NCI-H2107 (cell line): ENCODE measurements around the gene KIF1C.

ENCODE experiments used
- DNase-seq: peaks from one replicate; lab custom pipeline; 2025; lab: John Stamatoyannopoulos, UW

KIF1C gene

DNA sequence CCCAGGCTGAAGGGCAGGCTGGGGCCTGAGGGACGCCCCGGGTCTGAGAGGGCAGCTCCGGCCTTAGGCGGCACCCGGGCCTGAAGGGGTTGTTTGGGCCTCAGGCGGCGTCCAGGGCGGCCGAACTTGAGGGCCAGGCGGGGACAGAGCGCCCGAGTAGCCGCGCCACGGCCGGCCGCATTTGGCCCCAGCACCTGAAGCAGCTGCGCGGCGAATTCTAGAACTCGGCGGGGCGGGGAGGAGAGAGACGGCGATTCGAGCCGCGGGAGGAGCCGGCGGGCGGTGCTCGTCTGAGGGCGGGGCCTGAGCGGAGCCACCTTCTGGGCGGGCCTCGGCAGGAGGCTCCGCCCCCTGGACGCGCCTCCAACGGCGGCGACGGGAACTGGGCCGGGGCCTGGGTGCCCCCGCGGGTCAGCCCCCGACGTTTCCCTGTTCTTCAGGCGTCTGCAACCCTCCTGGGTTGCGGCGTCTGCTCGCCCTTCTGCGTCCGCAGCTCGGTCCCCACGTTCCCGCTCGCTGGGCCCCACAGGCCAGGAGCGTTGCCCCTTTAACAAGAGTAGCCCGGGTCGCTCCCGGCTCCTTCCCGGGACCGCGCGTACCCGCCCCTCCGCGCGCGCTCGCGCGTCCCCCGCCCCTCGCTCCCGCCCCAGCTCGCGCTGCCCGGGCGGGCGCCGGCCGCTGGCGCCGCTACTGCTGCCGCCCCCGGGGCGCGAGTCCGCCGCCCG, at the start of gene KIF1C, which contains the start of gene INCA1:
KIF1C (plus strand) TSS at position 649 of the 725 bp plus-strand sequence. CDS start 2,297 bp downstream, outside the sequence.
INCA1 (minus strand) TSS at position 221 of the 725 bp plus-strand sequence. CDS start 3,085 bp downstream, outside the sequence.
- peak; percentile 47 for DNase-seq

DNA sequence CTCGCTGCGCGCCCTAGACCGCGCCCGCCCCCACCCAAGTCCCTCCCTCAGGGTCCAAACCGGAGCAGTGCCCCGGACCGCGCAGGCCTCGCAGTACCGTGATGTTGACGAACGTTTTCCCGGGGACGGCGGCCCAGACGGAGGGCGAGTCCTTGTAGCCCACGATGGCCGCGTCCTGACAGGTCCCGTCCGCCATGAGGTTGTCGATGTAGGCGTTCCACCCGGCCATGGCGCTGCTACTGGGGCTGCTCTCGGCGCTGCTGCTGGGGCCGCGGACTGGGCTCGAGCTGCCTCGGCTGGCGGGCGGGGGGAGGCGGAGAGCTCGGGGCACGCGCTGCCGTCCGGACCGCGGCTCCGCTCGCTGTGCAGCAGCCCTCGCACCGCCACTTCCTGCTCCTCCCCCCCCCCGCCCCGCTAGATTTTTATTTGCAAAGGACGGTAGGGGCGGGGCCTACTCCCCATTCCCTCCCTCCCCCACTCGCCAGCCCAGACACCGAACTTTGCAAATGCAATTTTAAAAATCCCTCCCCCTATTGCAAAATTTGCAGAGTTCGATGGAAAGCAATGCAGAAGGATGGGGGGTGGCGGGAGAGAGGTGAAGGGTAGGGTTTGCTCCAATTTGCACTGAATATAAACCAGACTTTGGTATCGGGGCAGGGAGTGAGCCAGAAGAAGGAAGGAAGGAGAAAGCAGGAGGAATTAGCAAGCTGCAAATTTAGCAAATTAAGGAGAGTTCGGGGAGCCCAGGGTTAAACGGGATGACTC, 49.4 kb upstream of the KIF1C start, which contains the start of gene PFN1:
PFN1 (minus strand) TSS at position 365 of the 765 bp plus-strand sequence; CDS start at position 229, 136 bp downstream.
- DNase-seq: peak; percentile 58

DNA sequence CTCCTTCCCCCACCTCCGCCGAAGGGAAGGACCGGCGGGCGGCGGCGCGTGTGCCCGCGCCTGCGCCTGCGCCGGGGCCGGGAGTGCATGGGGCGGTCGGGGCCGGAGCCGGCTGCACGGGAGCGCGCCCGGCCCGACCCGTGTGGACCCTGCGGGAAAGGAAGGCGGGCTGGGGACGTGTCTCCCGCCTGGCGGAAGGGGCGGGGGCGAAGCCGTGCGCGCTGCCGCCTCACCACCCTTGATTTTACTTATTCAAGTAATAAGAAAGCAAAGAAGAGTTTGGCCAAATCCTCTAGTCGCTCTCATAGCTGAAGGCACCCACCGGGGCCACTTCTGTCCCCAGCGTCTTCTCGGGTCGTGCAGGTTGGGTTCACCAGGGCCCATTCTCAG, 48.8 kb upstream of the KIF1C start:
- no peak for DNase-seq

DNA sequence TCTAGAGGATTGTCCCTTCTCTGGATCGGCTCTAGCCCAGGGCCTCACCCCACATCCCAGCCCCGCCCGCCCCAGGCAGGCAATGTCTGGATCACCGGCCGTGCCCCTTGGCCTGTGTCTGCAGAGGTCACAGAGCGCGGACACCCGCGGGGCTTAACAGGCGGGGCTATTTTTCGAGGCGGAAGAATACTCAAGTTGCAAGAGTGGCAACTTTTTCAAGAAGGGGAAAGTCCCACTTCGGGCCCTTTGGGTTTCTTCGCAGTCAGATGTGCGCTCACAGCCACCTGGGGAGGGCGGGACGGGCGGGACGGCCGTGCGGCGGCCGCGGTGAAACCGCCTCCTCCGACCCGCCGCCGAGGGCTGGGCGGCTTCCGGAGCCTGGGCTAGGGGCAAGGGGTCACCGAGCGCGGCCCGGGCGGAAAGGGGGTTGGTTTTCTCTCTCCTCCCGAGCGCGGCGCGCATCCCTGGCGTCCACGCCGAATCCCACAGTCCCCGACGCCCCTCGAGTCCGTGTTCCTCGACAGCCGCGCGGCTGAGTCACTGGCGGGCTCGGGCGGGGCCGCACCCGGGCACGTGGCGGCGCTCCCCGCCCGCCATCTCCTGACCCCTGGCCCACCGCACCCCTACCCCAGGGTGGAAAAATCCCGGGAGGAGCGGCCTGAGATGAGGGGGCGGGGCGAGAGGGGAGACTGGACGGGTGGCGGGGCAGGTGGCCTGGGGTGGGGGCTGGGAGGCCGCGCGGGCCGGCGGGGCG, 48.3 kb upstream of the KIF1C start:
- DNase-seq: peak; percentile 20

DNA sequence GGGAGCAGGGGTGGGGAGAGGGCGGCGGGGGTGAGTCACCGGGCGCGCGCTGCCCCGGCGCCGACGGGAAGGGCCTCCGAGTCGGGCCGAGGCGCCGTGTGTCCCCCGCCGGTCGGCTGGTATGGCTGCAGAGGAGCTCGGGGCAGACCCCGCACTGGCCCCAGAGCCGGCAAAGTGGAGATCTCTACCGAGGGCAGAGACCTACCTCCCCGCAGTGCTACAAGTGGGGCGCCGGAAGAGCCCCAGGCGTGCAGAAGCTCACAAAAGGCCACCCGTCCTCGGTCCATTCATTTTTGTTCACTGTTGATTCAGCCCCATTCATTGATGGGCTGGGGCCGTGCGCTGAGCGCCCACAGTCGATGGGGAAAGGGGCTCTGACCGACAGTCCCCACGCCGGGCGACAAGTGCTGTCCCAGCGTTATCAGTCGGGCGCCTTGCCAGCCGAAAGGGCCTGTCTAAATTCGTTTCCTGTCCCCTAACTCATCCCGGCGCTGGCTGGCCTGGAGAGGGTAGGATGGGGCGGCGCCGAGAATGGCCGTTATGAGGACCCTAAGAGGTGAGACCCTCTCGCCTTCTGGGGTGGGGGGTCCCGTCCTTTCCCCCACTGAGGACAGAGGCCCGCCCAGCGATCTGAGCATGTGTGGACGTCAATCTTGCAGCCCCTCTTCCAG, 47.5 kb upstream of the KIF1C start:
- DNase-seq: no peak

DNA sequence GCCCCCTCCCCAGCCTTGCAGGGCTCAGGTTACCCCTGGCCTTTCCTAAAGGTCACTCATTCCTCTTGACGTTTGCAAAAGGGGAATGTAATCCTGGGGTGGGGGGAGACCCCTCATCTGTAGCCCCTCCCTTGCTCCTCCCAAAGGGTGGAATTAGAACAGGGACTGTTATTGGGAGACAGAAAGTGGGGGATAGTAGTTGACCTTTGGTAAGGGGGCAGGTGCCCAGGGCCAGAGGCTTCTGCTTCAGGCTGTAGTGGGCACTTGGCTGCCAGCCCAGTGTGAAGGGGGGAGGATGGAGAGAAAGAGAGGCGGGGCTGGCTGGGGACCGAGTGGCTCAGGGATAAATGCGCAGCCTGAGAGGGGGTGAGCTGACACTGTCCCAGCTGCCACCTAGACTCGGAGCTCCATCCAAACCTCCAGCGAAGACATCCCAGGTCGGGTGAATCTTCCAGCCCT, 47.0 kb upstream of the KIF1C start, which contains the start of gene ENO3:
ENO3 (plus strand) TSS at position 374 of the 459 bp plus-strand sequence. CDS start 711 bp downstream, outside the sequence.
- no peak for DNase-seq

DNA sequence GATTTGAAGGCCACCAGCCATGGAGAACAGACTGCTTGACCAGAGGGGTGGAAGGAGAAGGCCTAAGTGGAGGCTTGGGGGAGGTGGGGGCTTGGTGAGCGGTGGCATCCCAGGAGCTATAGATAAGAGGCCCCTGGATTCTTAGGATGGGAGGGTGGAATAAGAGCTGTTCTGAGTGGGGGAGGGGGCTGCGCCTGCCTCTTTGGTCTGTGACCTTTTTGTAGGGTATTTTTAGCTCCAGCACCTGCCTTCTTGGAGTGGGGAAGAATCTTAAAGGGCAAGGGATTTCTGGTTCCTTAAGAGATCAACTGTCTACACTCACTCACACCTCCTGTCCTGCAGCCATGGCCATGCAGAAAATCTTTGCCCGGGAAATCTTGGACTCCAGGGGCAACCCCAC, 46.3 kb upstream of the KIF1C start:
- DNase-seq: no peak

DNA sequence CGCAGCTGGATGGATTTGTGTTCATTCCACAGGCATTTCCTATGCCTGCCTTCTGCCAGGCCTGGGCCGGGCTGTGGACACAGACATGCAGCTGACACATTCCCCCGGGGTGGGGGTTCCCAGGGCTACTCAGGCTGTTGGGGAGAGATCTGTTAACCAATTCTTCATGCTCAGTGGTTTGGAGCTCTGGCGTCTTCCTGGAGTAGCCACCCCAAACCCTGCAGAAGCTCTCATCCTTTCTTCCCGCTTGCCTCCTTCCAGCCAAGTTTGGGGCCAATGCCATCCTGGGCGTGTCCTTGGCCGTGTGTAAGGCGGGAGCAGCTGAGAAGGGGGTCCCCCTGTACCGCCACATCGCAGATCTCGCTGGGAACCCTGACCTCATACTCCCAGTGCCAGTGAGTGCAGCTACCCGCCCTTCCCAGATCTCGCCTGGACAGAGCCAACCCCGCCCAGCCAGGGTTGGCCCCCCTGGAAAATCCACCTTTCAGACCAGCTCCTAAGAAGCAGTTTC, 44.2 kb upstream of the KIF1C start:
- no peak for DNase-seq

DNA sequence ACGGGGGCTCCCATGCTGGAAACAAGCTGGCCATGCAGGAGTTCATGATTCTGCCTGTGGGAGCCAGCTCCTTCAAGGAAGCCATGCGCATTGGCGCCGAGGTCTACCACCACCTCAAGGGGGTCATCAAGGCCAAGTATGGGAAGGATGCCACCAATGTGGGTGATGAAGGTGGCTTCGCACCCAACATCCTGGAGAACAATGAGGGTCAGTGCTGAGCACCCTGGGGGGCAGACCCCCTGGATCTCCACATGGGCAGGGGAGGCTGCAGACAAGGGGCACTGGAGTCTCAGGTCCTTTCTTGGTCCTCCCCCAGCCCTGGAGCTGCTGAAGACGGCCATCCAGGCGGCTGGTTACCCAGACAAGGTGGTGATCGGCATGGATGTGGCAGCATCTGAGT, 42.7 kb upstream of the KIF1C start:
- DNase-seq: no peak

DNA sequence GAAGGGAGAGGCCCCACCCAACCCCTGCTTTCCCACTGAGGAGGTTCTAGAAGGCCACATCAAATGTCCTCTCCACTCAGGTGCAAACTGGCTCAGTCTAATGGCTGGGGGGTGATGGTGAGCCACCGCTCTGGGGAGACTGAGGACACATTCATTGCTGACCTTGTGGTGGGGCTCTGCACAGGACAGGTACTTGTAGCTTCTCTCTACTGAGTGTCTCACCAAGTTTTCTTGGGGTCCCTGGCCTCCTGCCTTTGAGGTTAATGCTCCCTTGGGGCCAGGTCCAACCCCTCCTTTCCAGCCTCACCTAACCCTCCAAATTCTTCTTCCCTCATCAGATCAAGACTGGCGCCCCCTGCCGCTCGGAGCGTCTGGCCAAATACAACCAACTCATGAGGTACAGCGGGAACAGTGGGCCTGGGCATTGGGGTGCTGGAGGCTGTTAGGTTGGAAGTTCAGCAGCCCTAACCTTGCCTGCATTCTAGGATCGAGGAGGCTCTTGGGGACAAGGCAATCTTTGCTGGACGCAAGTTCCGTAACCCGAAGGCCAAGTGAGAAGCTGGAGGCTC, 41.2 kb upstream of the KIF1C start:
- no peak for DNase-seq

DNA sequence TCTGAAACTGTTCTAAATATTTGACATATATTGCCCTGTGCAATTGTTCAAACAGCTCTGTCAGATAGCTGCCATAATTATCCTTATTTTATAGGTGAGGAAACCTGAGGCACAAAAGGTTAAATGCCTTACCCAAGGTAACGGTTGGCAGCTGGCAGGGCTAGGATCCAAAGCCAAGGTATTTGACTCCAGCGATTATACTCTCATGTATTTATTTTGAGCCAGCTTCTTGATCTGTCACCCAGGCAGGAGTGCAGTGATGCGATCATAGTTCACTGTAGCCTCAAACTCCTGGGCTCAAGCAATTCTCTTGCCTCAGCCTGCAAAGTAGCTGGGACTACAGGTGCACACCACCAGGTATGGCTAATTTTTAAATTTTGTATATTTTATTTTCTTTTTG, 39.6 kb upstream of the KIF1C start:
- DNase-seq: no peak

DNA sequence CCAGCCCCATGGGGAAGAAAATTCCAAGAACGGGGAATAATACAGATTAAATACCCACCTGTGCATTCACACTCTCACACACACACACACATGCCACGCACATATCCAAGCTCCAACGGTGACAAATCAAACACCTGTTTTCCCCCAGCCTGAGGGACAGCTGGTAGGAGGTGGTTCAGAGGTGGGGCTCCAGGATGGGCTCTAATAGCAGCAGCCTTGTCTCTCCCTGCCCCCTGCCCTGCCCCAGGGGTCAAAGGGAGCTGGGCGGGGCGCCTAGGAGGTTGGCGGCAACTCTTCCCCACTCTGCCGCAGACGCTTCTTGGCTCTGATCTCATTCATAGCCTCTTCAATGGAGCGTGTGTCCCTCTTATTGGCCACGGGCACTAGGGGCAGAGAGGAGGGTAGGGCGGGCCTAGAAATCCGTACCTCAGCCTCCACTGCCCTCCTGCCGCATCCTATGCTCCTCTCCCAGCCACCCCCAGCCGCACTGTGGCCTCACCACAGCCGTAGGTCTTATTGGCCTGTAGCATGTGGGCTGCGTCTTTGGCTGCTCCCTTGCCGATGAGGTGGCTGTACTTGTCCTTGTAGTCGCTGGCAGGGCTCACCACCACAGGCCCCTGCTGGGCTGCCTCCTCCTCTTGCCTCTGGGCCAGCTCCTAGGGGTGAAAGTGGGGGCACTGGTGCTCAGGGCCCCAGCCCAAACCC, 38.3 kb upstream of the KIF1C start:
- DNase-seq: no peak

DNA sequence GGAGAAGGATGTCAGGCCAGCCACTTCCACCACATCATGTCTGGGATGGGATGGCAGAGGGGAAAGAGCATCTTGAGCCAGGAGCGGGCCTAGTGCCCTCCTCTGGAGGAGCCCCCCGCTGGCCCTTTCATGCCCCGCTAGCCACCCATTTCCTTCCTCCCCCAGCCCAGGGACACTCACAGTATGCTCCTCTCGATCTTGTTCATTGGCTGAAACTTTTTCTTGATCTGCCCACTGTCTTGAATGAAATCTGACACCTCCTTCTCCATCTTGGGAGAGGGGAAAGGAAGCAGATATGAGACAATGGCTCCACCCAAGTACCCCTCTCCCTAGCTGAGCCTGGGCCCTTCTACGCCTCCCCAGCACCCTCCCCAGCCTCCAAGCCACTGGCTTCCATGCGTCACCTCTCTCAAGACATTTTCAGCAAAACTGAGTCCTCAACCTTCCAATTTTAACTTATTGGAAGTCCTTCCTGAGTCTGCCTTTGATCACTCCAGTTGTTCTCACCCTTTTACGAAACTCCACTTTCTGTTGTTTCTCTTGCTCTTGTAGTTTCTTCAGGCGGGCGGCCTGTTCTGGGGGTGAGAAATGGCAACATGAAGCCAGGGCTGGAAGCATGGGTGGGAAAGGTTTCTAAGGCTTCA, 37.3 kb upstream of the KIF1C start:
- no peak for DNase-seq

DNA sequence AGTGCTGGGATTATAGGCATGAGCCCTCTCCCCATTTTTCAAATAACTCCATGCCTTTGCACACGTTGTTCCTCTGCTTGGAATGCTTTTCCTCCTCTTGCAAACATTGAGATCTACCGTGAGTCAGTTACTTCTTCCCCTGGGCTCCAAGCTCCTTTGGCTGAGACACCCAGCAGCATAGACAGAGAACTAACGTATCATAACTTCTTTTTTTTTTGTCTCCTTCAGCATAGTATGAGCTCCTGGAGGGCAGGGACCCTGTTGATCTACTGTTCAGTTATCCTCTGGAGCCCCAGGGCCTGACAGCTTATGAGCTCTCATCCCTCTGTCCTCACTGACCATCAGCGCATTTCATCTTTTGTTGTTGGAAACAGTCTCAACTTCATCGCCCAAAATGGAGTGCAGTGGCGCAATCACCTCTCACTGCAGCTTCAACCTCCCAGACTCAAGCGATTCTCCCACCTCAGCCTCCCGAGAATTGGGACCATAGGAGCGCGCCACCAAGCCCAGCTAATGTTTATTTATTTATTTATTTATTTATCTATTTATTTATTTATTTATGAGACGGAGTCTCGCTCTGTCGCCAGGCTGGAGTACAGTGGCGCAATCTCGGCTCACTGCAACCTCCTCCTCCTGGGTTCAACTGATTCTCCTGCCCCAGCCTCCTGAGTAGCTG, 32.3 kb upstream of the KIF1C start:
- DNase-seq: no peak

DNA sequence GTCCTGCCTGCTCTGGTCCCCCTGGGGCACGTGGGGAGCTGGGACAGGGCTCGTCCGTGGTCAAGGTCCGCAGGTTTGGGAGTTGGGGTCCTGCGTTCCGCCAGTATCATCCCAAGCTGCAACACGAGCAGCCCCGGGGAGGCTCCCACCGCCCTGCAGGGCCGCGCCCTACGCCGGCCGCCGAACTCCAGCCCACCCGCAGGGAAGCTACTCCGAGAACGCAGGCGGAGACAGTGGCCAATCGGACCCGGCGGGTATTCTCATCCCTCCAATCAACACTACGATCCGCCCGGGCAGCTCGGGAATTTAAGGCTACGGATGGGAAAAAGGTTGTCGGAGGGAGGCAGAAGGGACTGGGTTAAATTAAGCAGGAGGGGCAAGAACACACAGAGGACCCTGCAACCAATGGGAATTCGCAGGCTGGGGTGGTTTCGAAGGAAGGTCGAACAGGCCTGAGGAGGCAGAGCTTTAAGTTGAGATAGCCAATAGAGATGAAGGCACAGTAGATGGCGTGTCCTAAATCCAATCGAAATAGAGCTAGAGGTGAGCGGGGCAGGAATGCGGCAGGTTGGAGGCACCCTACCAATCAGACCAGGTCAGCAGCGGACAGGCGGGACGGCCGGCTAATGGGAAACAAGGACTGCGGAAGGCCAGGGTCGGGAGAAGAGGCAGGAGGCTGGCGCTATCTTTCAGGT, 30.8 kb upstream of the KIF1C start:
- peak; percentile 93 for DNase-seq

DNA sequence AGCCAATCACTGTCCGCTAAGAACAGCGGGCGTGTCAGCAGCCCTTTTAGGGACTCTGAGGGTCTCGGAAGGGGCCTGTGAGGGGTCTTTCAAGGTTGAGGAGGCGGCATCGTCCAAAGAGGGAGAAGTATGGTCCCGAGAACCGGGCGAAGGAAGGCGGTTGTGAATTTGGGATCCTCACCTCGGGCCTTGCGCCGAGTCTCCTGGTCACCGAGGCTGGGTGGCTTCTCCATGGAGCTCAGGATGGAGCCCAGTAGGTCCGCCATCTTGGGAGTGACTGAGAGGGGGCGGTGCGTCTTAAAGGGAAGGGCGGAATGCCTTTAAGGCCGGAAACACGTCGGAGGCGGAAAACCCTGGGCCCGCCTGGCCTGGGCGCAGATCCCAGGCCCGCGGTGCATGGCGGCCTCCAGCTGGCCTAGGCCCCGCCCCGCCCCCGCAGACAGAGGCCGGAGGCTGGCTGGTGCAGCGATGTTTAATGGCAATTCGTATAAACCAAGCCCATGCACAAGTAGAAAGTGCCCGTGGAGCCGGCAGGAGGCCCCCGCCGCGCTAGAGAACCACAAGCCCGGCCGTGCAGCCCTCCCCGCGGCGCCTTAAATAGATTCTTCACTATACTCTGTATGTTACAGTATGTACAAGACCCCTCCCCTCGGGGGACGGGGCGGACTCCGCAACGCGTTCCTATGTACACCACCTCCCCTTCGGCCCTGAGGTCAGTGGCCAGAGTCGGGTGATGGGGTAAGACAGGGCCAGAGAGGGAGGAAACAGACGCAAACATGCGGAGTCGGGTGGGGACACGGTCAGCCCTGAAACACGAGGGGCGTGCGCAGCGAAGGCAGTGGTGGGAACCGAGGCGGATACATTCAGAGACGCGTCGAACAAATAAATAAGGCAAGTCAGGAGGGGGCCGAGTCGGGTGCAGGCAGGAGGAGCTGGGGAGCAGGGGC, 29.9 kb upstream of the KIF1C start, which contains the start of gene SPAG7:
SPAG7 (minus strand) TSS at position 279 of the 947 bp plus-strand sequence; CDS start at position 266, 13 bp downstream.
- peak; percentile 76 for DNase-seq

DNA sequence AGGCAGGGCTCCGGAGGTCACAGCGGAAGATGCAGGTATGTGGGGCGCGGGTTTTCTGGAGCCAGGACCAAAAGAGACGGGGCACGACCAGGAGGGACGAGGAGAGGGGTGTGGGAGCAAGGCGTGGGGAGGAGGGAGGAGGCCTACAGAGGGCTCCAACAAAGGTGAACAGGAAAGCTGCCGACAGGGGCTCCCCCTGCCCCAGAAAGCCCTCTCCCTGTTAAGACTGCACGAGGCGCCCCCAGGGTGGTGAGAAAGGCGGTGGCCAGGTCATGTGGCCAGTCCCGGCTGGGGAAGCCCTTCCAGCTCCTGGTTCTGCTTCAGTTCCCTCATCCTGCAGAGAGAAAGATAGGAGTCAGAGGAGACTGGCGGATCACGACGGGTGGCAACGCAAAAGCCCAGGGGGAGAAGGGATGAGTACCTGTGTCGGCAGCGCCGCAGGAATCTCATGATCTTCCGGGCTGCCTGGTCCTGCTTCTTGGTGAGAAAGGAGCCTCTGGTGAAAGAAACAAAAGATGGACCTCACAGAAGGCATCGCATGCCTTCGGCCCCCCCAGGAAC, 29.2 kb upstream of the KIF1C start:
- DNase-seq: no peak
